M059J (cell line): ENCODE measurements around the gene RASL12. TPM values are rescaled to one million over a fixed set of nuclear protein-coding genes. Genes with fewer than 3 reads are reported as not detected.
"Not testable (repeated sequence)": the region's sequence is repeated elsewhere in the genome, so short reads cannot be mapped to it uniquely, and the experiment has no call there.

Source experiments
- DNase-seq: peaks from one replicate; pipeline ENCODE4 v3.0.0-alpha.2; 2012; ENCODE audit warnings: low read depth
- total RNA-seq: library from RNA; depleted of rRNA; stranded (reverse); fragments of >200 nt; shearing (Covaris generic); gene quantifications from 2 replicates; pipeline ENCODE4 v1.2.3, GENCODE V29; 2014; rRNA removed

The RASL12 gene
- total RNA-seq, 1 experiment from 2014 or later, result not detected

- peak; percentile 77 for DNase-seq
Measured at GRCh38 chr15:65028921-65029735, 38.7 kb downstream of the RASL12 start, which contains the start of gene MTFMT. TSS of gene MTFMT (minus strand) at chr15:65029639. CDS start at chr15:65029613, 26 bp downstream.

- no peak for DNase-seq
Measured at GRCh38 chr15:65028338-65028737, 39.5 kb downstream of the RASL12 start.

- DNase-seq, result no peak
Measured at GRCh38 chr15:65027593-65027992, 40.2 kb downstream of the RASL12 start.

- DNase-seq, result no peak
Measured at GRCh38 chr15:65026756-65027155, 41.0 kb downstream of the RASL12 start.

GRCh38 chr15:65021488-65021887 is 46.3 kb downstream of the RASL12 start:
- no peak for DNase-seq

- DNase-seq, result no peak
Measured at GRCh38 chr15:65020419-65020818, 47.4 kb downstream of the RASL12 start.

- not testable (repeated sequence) for DNase-seq
Measured at GRCh38 chr15:65011198-65011597, 56.6 kb downstream of the RASL12 start.

- DNase-seq, result no peak
Measured at GRCh38 chr15:65008983-65009382, 58.8 kb downstream of the RASL12 start.

GRCh38 chr15:65006876-65007275 is 60.9 kb downstream of the RASL12 start:
- DNase-seq, result no peak

- DNase-seq, result no peak
Measured at GRCh38 chr15:65004993-65005392, 62.8 kb downstream of the RASL12 start.

Other genes starting within 250 kb of the RASL12 start
- gene PIF1, start 242.3 kb downstream of the RASL12 start, total RNA-seq, result 9.0 and 11.1 TPM in 2 replicates
- gene PLEKHO2, start 226.1 kb downstream of the RASL12 start, total RNA-seq, result 8.7 and 14.0 TPM in 2 replicates
- 2.1 and 2.3 TPM in 2 replicates for gene ANKDD1A, start 156.1 kb downstream of the RASL12 start, total RNA-seq
- gene SPG21, start 78.1 kb downstream of the RASL12 start, total RNA-seq, result 93.2 and 94.8 TPM in 2 replicates
- 19.9 and 21.2 TPM in 2 replicates for gene MTFMT, start 38.4 kb downstream of the RASL12 start, total RNA-seq
- gene SLC51B, start 22.6 kb downstream of the RASL12 start, total RNA-seq, result not detected in 2 replicates
- gene KBTBD13, start 8.8 kb upstream of the RASL12 start, total RNA-seq, result not detected in 2 replicates
- 0.10 and 0.12 TPM in 2 replicates for gene UBAP1L, start 47.2 kb upstream of the RASL12 start, total RNA-seq
- 9.2 and 14.5 TPM in 2 replicates for gene PDCD7, start 65.8 kb upstream of the RASL12 start, total RNA-seq
- 22.7 and 27.7 TPM in 2 replicates for gene CLPX, start 117.4 kb upstream of the RASL12 start, total RNA-seq
- 0.02 TPM in 1 of 2 replicates, not detected in the other for gene CILP, start 143.5 kb upstream of the RASL12 start, total RNA-seq
- gene PARP16, start 218.9 kb upstream of the RASL12 start, total RNA-seq, result 7.1 and 14.8 TPM in 2 replicates
- not detected in 2 replicates for gene RNU5A-1, start 228.1 kb upstream of the RASL12 start, total RNA-seq
- gene RNU5B-1, start 236.7 kb upstream of the RASL12 start, total RNA-seq, result not detected in 2 replicates